HG03045 (cell line): ENCODE measurements around the gene KIF6.

ENCODE experiments used
- ATAC-seq: cut with Tn5 transposase; IDR thresholded peaks from one replicate; pipeline ENCODE4 v1.9.1; 2021; ENCODE audit warnings: mild to moderate bottlenecking, moderate library complexity; ENCODE audit not compliant: unreplicated experiment

KIF6 gene, protein sequence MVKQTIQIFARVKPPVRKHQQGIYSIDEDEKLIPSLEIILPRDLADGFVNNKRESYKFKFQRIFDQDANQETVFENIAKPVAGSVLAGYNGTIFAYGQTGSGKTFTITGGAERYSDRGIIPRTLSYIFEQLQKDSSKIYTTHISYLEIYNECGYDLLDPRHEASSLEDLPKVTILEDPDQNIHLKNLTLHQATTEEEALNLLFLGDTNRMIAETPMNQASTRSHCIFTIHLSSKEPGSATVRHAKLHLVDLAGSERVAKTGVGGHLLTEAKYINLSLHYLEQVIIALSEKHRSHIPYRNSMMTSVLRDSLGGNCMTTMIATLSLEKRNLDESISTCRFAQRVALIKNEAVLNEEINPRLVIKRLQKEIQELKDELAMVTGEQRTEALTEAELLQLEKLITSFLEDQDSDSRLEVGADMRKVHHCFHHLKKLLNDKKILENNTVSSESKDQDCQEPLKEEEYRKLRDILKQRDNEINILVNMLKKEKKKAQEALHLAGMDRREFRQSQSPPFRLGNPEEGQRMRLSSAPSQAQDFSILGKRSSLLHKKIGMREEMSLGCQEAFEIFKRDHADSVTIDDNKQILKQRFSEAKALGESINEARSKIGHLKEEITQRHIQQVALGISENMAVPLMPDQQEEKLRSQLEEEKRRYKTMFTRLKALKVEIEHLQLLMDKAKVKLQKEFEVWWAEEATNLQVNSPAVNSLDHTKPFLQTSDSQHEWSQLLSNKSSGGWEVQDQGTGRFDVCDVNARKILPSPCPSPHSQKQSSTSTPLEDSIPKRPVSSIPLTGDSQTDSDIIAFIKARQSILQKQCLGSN

DNA sequence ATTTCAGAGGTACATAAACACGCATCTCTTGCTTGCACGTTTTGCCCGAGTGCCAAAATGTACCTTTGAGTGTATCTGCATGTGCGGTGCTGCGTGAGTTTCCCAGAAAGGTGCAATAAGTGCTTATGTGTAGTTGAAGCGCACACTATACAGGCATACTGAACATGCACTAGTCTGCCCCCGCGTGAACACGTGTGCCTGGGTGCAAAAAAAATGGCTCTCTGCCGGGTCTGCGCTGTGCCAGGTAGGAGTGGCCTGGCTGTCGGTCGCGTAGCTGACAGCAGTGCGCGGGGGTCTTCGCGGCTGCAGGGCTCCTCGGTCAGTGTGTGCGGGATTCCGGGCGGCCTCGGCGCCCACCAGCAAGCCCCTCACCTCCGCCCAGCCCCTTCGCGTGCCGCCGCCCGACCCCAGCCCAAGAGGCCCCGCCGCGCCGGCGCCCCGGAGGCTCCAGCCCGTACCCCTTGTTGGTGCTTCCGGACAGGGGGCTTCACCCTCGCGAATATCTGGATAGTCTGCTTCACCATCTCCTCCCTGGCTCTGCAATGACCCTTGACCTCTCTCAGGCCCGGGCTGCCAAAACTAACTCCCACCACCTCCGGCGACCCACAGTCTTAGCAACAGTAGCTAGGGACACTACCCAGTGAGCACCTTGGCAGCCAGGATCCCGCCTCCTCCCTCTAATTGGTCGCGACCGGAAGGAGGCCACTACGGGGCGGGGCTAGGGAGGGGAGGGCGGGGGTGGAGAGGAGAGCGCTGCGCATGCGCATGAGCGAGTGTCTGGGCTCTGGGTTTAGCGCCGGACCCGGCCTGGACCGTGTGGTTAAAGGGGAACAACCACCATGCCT, at the start of gene KIF6:
Gene KIF6, minus strand, starts transcription at position 622 of the 845 bp plus-strand sequence. Its CDS starts 98 bp downstream, at position 524.
- peak; percentile 99 for ATAC-seq

DNA sequence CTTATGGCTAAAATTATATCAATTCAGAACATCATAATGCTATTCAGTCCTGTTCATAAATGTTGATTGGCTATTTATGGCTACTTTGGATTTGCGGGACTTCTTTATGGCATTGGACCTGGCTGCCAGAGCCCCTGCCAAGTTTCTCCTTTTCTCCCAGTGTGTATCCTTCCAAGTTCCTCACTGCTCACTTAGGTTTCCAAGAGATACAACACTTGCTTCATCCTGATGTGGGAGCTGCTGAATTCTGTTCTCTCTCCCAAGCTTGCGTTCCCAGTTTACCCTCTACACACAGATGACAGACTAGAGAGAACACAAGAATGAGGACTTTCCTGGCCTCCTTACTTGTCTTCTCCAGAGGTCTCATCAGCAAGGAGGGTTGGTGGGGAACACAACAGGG, 48.6 kb upstream of the KIF6 start:
- ATAC-seq = no peak

DNA sequence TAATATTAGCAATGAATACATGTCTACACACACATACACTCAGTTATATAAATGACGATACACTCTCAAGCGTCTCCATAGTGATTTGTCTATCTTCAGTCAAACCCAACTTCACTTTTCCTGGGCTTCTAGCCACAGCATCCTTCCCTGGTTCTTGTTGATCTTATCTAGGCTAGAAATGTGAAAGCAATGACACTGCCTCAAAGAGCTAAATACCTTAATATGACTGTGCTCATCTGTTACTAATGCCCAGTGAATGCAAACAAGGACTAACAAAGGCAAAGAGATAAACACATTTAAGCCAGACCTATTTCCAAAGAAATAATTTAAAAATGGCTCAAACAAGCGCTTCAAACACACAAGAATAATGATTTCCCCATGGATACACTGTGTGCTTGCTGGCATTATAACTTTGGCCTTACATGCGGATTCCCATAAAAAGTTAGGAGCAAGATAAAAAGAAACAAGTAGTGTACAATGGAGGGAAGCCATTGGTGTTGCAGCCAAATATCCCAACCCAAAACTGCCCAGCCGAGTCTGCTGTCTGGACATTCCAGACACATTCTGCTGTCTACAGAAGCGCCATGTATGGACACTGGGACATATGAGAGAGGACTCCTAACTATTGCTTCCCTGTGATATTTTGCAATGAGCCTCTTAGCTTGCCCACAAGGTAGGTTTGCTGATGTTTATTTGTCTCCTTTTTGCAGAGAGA, 47.5 kb upstream of the KIF6 start:
- no peak for ATAC-seq

DNA sequence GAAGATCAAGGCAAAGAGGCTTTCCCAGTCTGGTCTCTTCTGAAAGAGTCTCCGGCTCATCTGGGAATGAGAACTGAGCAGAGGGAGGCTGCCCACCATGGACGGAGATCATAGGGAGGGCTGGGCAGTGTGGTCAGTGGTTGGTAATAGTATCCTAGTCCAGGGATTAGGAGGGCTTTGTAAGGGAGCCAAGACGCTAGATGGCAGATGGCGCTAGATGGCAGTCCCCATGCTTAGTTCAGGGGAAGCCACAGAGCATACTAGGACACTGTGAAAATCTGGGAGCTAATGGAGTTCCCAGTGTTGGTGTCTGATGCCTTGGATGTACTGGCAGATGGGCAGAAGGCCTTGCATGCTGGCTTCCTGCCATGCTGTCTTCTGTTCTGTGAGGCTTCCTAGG, 45.2 kb upstream of the KIF6 start:
- ATAC-seq = no peak

DNA sequence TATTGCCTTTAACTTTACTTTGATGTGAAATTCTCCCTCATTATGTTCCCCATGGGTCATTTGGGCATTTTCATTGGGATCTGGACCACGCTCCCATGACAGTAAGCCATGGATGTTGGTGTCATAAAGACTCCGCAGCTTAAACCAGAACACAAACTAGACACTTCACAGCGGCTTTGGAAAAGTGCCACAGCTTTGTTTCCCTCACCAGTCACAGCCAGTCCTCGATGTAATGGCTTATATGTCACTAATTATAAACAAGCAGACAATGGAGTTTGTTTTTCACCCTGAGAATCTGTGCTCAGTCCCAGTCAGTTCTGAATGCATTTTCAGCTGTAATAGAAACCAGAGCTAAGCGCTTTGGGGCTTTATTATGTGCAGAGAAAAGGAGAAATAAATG, 43.8 kb upstream of the KIF6 start:
- ATAC-seq = no peak

DNA sequence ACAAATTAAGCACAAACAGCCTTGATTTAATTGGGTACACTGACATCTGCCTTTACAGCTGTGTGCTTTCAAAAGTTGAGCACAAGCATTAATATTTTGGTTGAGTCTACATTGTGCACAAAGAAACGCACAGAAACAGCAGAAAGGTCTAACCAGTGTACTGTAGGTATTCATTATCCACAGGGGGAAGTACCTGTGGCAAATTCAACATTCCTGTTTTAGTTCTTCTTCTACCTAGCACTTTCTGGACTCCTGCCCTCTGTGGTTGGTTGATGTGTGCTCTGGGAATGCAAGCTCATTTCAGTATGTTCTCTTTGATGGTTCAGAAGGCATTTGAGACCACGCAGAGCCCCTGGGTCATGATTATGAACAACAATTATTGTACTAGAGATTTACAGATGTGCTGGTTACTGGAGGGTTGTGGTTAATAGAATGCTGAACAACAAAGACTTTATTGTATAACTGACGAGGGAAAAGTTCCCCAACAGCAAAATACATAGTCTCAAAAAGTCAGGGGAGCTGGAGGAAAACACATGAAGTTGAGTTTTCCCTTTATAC, 40.4 kb upstream of the KIF6 start:
- no peak for ATAC-seq

DNA sequence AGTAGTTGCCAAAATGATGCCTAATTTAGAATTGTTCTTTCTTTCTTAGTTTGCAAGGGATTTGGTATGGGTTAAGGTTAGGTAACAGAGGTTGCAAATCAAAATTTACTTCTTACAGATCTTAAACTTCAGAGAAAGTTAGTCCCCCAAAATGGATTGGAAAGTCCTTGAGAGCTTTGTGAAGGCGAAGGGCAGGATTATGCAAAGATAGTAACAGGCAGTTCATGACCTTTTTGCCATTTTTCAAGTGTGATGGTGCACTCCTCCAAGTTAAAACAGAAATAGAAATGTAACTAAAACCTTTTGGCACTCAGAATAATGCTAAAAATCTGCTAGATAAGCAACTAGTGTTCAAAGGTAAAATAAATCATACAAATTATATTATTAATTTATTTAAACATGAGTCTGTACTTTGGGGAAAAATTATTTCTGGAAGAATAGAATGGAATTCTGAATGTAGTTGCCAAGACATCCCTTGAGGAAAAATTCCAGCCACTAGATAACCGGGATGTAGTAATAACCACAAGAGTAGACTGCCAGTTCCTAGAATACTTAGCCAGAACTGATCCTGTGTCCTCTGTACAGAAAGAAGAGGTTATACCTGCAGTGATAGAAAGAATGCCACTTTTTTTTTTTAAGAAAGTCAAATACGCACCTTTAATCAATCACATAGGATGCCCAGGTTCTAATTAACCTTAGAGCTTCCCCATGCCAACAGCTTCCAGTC, 35.2 kb upstream of the KIF6 start:
- no peak for ATAC-seq

DNA sequence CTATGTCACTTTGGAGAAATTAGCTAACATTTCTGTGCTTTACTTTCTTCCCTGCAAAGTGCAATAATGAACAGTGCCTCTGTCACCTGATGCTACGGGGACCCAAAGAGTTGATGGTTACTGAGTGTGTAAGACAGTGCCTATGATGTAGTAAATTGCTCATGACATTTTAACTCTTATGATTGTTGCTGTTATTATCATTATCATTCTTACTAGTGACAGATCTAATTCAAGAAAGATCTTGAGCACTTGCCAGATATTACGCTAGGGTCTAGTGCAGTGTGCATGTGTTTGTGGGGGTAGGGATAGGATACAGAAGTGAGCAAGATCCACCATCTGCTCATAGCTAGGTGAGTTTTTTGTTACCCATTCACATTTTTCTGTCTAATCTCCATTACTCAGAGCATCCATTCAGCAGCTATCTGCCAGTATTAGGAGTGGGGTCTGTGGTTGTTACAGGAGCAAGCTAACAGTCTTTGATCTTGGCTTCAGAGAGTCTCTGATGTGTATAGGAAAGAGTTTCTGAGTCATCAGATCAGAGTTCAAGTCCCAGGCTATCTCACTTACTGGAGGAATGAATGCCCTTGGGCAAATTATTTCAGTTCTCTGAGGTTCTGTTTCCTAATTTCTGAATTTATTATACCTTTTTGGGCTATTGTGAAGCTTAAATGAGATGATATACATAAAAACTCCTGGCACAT, 33.8 kb upstream of the KIF6 start:
- ATAC-seq = no peak

DNA sequence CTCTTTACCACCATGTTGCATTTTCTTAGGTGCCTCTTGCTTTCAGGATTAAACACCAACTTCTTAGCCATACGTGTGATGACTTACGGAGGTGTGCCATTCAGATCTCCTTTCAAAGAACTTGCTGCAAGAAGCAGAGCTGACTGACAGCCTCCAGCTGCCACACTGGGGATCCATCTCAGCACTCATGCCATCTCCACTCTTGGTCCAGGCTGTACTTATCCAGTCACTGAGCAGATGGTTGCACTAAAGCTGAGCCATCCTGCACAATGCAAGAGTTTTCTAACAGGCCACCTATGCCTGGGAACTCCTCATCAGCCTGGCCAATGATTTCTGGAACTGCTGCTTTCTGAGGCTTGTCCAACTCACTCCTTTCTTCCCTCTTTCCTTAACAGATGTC, 31.4 kb upstream of the KIF6 start:
- ATAC-seq = no peak

DNA sequence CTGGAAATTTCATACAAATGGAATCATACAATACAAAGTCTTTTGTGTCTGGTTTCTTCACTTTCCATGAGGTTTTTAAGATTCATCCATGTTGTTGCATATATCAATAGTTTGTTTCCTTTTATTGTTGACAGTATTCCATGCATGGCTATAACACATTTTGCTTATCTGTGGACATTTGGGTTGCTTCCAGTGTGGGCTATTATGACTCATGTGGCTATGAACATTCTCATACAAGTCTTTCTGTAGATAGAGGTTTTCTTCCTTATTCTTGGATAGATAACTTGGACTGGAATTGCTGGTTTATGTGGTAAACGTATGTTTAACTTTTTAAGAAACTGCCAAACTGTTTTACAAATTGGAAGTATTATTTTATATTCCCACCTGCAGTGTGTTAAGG, 30.0 kb upstream of the KIF6 start:
- ATAC-seq = no peak

DNA sequence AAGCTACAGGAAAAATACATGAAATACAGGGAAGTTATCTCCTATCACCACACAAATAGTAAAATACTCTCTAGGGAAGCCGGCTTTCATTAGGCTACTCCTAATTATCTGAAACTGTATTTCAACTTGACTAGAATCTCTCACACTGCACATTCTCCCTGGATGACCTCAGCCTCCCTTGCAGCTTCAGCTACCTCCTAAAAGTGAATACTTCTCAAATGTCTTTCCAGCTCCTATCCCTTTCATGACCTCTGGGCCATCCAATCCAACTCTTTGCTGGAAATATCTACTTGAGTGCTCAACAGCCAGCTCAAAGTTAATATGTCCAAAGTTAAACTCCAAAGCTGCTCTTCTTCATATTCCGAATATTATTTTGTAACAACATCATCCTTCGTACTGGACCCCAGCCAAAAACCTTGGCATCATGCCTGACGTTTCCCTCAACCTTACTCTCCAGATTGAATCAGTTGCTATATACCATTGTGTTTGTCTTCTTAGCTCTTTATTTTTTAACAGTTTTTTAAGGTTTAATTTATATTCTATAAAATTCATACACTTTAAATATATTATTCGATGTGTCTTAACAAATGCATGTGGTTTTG, 29.4 kb upstream of the KIF6 start:
- no peak for ATAC-seq

DNA sequence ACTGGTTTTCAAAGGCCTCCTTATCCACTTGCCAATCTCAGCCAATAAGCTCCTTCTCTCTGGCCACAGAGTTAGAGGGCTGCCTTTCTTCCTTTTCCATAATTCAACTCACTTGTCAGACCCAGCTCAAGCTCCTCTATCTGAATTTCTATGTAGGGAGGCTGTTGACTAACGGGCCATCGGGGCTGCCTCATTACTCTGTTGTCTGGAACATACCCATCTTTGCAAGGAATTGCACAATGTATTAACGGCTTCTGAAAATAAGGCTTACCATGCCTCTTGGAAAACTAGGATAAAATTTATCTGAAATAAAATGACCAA, 28.5 kb upstream of the KIF6 start:
- ATAC-seq = no peak

DNA sequence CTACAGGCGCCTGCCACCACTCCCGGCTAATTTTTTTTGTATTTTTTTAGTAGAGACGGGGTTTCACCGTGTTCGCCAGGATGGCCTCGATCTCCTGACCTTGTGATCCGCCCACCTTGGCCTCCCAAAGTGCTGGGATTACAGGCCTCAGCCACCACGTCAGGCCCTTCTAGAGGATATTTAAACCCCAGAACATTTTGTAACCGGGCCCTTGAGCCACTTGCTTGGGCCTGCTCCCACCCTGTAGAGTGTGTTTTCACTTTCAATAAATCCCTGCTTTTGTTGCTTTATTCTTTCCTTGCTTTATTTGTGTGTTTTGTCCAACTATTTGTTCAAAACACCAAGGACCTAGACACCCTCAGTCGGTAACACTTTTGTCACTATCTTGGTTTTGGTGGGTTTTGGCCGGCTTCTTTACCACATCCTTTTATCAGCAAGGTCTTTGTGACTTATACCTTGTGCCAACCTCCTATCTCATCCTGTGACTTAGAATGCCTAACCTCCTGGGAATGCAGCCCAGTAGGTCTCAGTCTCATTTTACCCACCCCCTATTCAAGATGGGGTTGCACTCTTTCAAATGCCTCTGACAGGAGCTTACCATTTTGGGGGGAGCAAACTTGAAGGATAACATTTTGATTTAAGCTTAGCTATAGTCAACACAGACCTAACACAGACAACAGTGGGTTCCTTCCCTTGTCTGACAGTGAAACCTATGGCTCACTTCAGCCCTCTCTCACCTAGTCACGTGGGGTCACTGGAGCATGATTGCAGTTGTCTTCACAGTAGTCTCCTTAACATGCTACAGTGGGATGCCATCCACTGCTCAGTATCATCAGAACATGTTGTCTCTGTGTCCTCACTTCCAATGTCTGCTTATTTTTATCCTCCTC, 27.9 kb upstream of the KIF6 start:
- no peak for ATAC-seq

DNA sequence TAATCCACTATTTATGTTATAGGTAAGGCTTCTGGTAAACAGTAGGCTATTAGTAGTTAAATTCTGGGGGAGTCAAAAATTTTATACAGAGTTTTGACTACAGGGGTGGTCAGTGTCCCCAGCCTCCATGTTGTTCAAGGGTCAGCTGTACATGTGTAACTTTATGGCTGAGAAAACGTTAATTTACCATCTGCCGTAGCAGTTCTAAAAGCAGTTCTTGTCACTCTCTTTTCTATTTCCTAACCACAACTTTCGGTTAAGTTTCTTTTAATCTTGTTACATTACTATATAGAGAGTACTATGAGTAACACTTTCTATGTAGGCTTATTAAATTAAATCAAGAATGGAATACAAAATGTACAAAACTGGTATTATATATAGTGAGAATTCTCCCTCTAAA, 21.6 kb upstream of the KIF6 start:
- no peak for ATAC-seq

DNA sequence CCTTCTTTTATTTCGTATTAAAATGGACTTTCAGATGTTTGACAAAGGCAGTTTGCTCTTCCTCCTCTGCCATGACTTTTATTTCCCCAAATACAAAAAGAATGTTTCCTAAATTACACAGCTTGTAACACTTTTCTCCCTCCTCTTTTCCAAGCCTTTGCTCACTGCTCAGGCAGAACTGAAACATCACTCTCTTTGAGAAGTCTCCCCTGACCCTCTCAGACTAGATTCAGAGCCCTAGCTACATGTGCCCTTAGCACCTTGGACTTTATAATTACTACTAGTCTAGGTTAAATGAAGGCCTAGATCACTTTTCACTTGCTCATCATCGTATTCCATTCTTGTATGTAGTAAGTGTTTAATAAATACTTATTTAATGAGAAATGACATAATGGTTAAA, 8.5 kb upstream of the KIF6 start:
- ATAC-seq = no peak

DNA sequence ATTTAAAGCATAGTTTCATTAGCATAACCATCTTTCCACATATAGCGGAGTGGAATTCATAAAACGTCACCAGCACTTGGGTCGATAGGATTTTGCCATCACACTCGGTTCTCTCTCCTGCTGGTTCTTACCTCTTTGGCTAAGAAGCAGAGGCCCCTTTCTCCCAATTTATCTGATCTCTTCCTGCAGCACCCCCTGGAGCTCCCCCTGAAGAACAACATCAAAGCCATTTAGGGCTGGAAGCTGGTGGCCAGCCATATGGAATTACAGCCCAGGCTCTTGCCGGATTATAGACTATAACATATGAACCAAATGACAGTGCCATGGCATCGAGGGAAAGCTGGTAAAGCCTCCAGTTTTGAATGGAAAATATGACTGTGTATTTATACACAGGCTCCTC, 6.4 kb upstream of the KIF6 start:
- no peak for ATAC-seq

DNA sequence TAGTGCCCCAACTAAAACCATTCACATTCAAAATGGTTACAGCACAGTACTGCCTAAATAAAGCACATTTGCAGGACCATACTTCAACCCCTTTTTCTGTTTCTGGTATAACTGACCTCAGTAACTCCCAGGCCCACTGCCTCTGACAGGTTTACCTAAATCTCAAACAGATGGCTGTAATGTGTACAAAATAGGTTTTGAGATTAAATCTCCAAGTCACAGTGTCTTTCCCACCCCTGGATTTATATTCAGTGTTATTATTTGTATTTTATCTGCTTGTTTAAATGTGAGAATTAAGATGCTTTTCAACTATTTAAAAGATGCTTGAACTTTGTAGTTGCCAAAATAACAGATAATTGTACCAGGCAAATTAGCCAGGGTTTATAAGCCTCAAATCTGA, 4.7 kb upstream of the KIF6 start:
- ATAC-seq = no peak

DNA sequence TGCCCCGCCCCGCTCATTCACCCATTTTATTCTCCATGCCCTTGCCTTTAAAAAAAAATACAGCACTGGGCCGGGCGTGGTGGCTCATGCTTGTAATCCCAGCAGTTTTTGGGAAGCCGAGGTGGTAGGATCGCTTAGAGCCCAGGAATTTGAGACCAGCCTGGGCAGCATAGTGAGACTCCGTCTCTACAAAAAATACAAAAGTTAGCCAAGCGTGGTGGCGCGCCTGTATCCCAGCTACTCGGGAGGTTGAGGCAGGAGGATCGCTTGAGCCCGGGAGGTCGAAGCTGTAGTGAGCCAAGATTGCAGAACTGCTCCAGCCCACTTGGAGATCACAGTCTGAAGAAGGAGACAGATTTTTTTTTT, 407 bp upstream of the KIF6 start:
- no peak for ATAC-seq
